Stimulated activated CD8-positive, alpha-beta memory T cell treated with anti-CD3 and anti-CD28 coated beads, Interleukin-4, amount 100 ng/mL, for 1 hour (primary cell): Measurements from ENCODE around the gene PLA2G4D.

Experiments
- DNase-seq, 2 donors: peaks; one replicate each; pipeline ENCODE4 v3.0.0-alpha.2; 2020; ENCODE audit warnings: low read depth in 2 of 2, low spot score in 1 of 2

Gene PLA2G4D

GRCh38 chr15:42073418-42073817 lies 20.9 kb downstream of the PLA2G4D start:
- no peak for DNase-seq

GRCh38 chr15:42072141-42072685 lies 22.1 kb downstream of the PLA2G4D start:
- no peak for DNase-seq

GRCh38 chr15:42071717-42072116 lies 22.6 kb downstream of the PLA2G4D start:
- no peak for DNase-seq

GRCh38 chr15:42070976-42071350 lies 23.4 kb downstream of the PLA2G4D start:
- no peak for DNase-seq

GRCh38 chr15:42070279-42070975 lies 23.9 kb downstream of the PLA2G4D start:
- DNase-seq: no peak

GRCh38 chr15:42069496-42070278 lies 24.7 kb downstream of the PLA2G4D start:
- no peak for DNase-seq

- DNase-seq: no peak
Measured at GRCh38 chr15:42069025-42069424, 25.3 kb downstream of the PLA2G4D start.

- DNase-seq: no peak
Measured at GRCh38 chr15:42068601-42069000, 25.8 kb downstream of the PLA2G4D start.

- DNase-seq: no peak
Measured at GRCh38 chr15:42066764-42067415, 27.5 kb downstream of the PLA2G4D start.

- no peak for DNase-seq
Measured at GRCh38 chr15:42065468-42065867, 28.9 kb downstream of the PLA2G4D start.

GRCh38 chr15:42065033-42065432 lies 29.3 kb downstream of the PLA2G4D start:
- no peak for DNase-seq

- DNase-seq: no peak
Measured at GRCh38 chr15:42064271-42064670, 30.1 kb downstream of the PLA2G4D start.

- no peak for DNase-seq
Measured at GRCh38 chr15:42063122-42063848, 31.1 kb downstream of the PLA2G4D start.

- no peak for DNase-seq
Measured at GRCh38 chr15:42062284-42062806, 32.0 kb downstream of the PLA2G4D start.

GRCh38 chr15:42060797-42061196 lies 33.6 kb downstream of the PLA2G4D start:
- no peak for DNase-seq

- DNase-seq: no peak
Measured at GRCh38 chr15:42060477-42060763, 33.9 kb downstream of the PLA2G4D start.

- DNase-seq: peak; percentile 50 to 53
Measured at GRCh38 chr15:42059661-42060476, 34.5 kb downstream of the PLA2G4D start.

- DNase-seq: no peak
Measured at GRCh38 chr15:42058791-42059190, 35.6 kb downstream of the PLA2G4D start.

- DNase-seq: no peak
Measured at GRCh38 chr15:42057799-42058646, 36.3 kb downstream of the PLA2G4D start.
